HG03097 (cell line): ENCODE measurements around the gene CENPP.

Experiments
- ATAC-seq: cut with Tn5 transposase; IDR thresholded peaks from one replicate; pipeline ENCODE4 v1.9.1; 2021; ENCODE audit not compliant: unreplicated experiment, low FRiP score

The CENPP gene

GRCh38 chr9:92632641-92633040, 306.9 kb downstream of the CENPP start:
- ATAC-seq: no peak

GRCh38 chr9:92633614-92634278, 308.0 kb downstream of the CENPP start:
- ATAC-seq: no peak

- ATAC-seq: no peak
Measured at GRCh38 chr9:92634712-92635605, 309.2 kb downstream of the CENPP start.

- ATAC-seq: no peak
Measured at GRCh38 chr9:92635760-92636159, 310.0 kb downstream of the CENPP start.

- no peak for ATAC-seq
Measured at GRCh38 chr9:92636627-92637026, 310.9 kb downstream of the CENPP start.

- ATAC-seq: no peak
Measured at GRCh38 chr9:92637326-92637725, 311.6 kb downstream of the CENPP start.

- no peak for ATAC-seq
Measured at GRCh38 chr9:92637886-92638620, 312.3 kb downstream of the CENPP start.

GRCh38 chr9:92638621-92639101, 312.9 kb downstream of the CENPP start:
- no peak for ATAC-seq

- no peak for ATAC-seq
Measured at GRCh38 chr9:92639124-92639523, 313.4 kb downstream of the CENPP start.

GRCh38 chr9:92639791-92640271, 314.1 kb downstream of the CENPP start:
- ATAC-seq: no peak

- ATAC-seq: no peak
Measured at GRCh38 chr9:92640398-92641091, 314.8 kb downstream of the CENPP start.

GRCh38 chr9:92641092-92641809, 315.5 kb downstream of the CENPP start:
- no peak for ATAC-seq

- no peak for ATAC-seq
Measured at GRCh38 chr9:92642041-92642451, 316.3 kb downstream of the CENPP start.

- no peak for ATAC-seq
Measured at GRCh38 chr9:92642564-92642963, 316.8 kb downstream of the CENPP start.

- ATAC-seq: no peak
Measured at GRCh38 chr9:92644278-92644677, 318.5 kb downstream of the CENPP start.

- ATAC-seq: no peak
Measured at GRCh38 chr9:92645041-92645440, 319.3 kb downstream of the CENPP start.

GRCh38 chr9:92647671-92648473, 322.1 kb downstream of the CENPP start:
- ATAC-seq: no peak

GRCh38 chr9:92648474-92648971, 322.8 kb downstream of the CENPP start:
- no peak for ATAC-seq

- ATAC-seq: no peak
Measured at GRCh38 chr9:92649007-92649406, 323.3 kb downstream of the CENPP start.
